Transverse colon (tissue), 4 donors: ENCODE data around the gene SNX15. TPM values are rescaled to one million over a fixed set of nuclear protein-coding genes. Genes with fewer than 3 reads are reported as not detected.
"Not testable (repeated sequence)": the region's sequence is repeated elsewhere in the genome, so short reads cannot be mapped to it uniquely, and the experiment has no call there.

Experiments used
- DNase-seq: peaks from one replicate; pipeline ENCODE4 v3.0.0-alpha.2; 2019
- H3K27ac ChIP-seq, 4 donors: fragments of 200-600 bp; sonication (generic); 2 replicates each; pipeline ENCODE4 v1.5.1; 2016 to 2018; ENCODE audit warnings: inconsistent platforms in 4 of 4
- H3K27me3 ChIP-seq: fragments of 200-600 bp; sonication (generic); 2 replicates; pipeline ENCODE4 v1.5.1; 2017; ENCODE audit warnings: inconsistent platforms
- H3K36me3 ChIP-seq, 4 donors: fragments of 200-600 bp; sonication (generic); 2 replicates each; pipeline ENCODE4 v1.5.1; 2017 to 2019; ENCODE audit warnings: inconsistent platforms in 4 of 4
- H3K4me1 ChIP-seq, 4 donors: fragments of 200-600 bp; sonication (generic); 2 replicates each; pipeline ENCODE4 v1.5.1; 2017 to 2020; ENCODE audit warnings: inconsistent platforms in 4 of 4
- H3K4me3 ChIP-seq, 4 donors: fragments of 200-600 bp; sonication (generic); 1 replicate in 1 of 4; 2 replicates in 3 of 4; pipeline versions ENCODE4 v1.5.1 to v1.6.1; 2017 to 2019; ENCODE audit warnings: inconsistent platforms in 4 of 4
- H3K9me3 ChIP-seq, 2 donors: fragments of 200-600 bp; sonication (generic); 2 replicates each; pipeline ENCODE4 v1.5.1; 2017 to 2019; ENCODE audit warnings: inconsistent platforms in 2 of 2
- CTCF ChIP-seq, 5 experiments: fragments of 200-600 bp in 3 of 5; fragments of 450-650 bp in 2 of 5; sonication (generic) in 3 of 5; IDR thresholded peaks; 1 replicate in 2 of 5; 2 replicates in 3 of 5; pipeline ENCODE4 v1.5.1; 2016 to 2017; ENCODE audit warnings: antibody characterized with exemption in 5 of 5, inconsistent platforms in 3 of 5, mild to moderate bottlenecking in 2 of 5, moderate library complexity in 1 of 5
- EP300 ChIP-seq: sonication (generic); formaldehyde crosslinking; IDR thresholded peaks from one replicate; pipeline ENCODE4 v1.6.1; 2017; ENCODE audit warnings: antibody characterized with exemption, low read depth
- POLR2A ChIP-seq: fragments of 450-650 bp; IDR thresholded peaks from one replicate; pipeline ENCODE4 v1.6.1; 2016; ENCODE audit warnings: antibody characterized with exemption, mild to moderate bottlenecking, moderate library complexity
- POLR2AphosphoS5 ChIP-seq, 3 donors: sonication (generic); formaldehyde crosslinking; IDR thresholded peaks; one replicate each; pipeline ENCODE4 v1.6.1; 2016; ENCODE audit warnings: antibody characterized with exemption in 3 of 3
- WGBS, 2 donors: methylation state at CpG; one replicate each; pipeline ENCODE4 v1.1.5; 2018; ENCODE audit warnings: low coverage in 1 of 2; 5-methylcytosine and 5-hydroxymethylcytosine counted together
- in situ Hi-C, 4 donors: fragments of 200-750 bp; cut with MboI; loops; one replicate each; pipeline versions ENCODE4 v1.15.0 to v1.15.1; 2017; ENCODE audit warnings: low sequenced_read_pairs in 3 of 4, low pct_ligation_motif_present in 1 of 4, low pct_unique_long_range_greater_than_20kb in 1 of 4
- intact Hi-C: fragments of 100-400 bp; cut with DNase I; formaldehyde crosslinking; loops from one replicate; pipeline ENCODE4 v1.15.1; 2023; ENCODE audit warnings: low total_unique reads
- total RNA-seq, 4 donors: library from RNA; depleted of rRNA; stranded (reverse); fragments of >200 nt; gene quantifications; one replicate each; pipeline ENCODE4 v1.1.0, GENCODE V29; 2016

The SNX15 gene
- total RNA-seq, 4 donors from 2014 or later, result 1.9 to 53.3 (median 35.9) TPM

- TF ChIP-seq CTCF (IDR thresholded peaks at IDR 0.05) (no peak), POLR2A (no peak), POLR2AphosphoS5 (IDR thresholded peaks at IDR 0.05) (no peak), EP300 (no peak)
- no peak for DNase-seq
- intact Hi-C loops (no loop called here), in situ Hi-C loops (no loop called here)
- WGBS, 2 donors, result 77% methylated on average over 3 of the region's 3 CpGs; no CpG with 5 or more reads in 1 of the 2 donors
- Histone ChIP-seq H3K27ac (no peak overlapping the region), H3K4me3 (no peak overlapping the region), H3K36me3 (no peaks in the 10 kb centered on the region), H3K27me3 (no peaks in the 10 kb centered on the region), H3K4me1 (no peaks in the 10 kb centered on the region), H3K9me3 (no peaks in the 10 kb centered on the region)
These were observed 6.2 kb upstream of the SNX15 start for GRCh38 chr11:65021003-65021402.

GRCh38 chr11:65021509-65021908 lies 5.7 kb upstream of the SNX15 start:
- Histone ChIP-seq H3K27ac (no peak overlapping the region), H3K9me3 (no peaks in the 10 kb centered on the region), H3K36me3 (no peaks in the 10 kb centered on the region), H3K4me1 (peaks cover 0 to under 1% (median 0%) of the 10 kb centered on the region in 4 donors), H3K4me3 (no peak overlapping the region), H3K27me3 (no peaks in the 10 kb centered on the region)
- 94% methylated on average over 9 of the region's 11 CpGs; no CpG with 5 or more reads in 1 of the 2 donors for WGBS, 2 donors
- TF ChIP-seq POLR2AphosphoS5 (IDR thresholded peaks at IDR 0.05), result no peak
- TF ChIP-seq POLR2A, result no peak
- TF ChIP-seq CTCF (IDR thresholded peaks at IDR 0.05), result no peak
- no peak for TF ChIP-seq EP300
- in situ Hi-C loops, result no loop called here
- intact Hi-C loops, result no loop called here
- DNase-seq, result no peak

- H3K27ac ChIP-seq, H3K9me3 ChIP-seq, DNase-seq, H3K27me3 ChIP-seq, intact Hi-C loops, H3K36me3 ChIP-seq, in situ Hi-C loops, H3K4me3 ChIP-seq: not testable (repeated sequence)
- WGBS, 2 donors, result 71 to 80% methylated on average over 7 to 8 of the region's 8 CpGs
- H3K4me1 ChIP-seq, result peaks cover 7 to 13% (median 10%) of the 10 kb centered on the region in 4 donors
These were observed 3.7 kb upstream of the SNX15 start for GRCh38 chr11:65023502-65023901.

- no peak for DNase-seq
- Histone ChIP-seq H3K4me3 (peak overlapping the region in 3 of 4 donors; percentile 40 to 61 (median 51)), H3K27me3 (no peaks in the 10 kb centered on the region), H3K4me1 (peaks cover 12 to 27% (median 19%) of the 10 kb centered on the region in 4 donors), H3K9me3 (no peaks in the 10 kb centered on the region), H3K36me3 (peaks cover 0 to 1% (median 0%) of the 10 kb centered on the region in 4 donors), H3K27ac (peak overlapping the region; percentile 87 to 96 (median 90))
- intact Hi-C loops (loop anchor here (5.0 kb wide), 1 partner anchor 90 kb away; the partner anchor contains the start of gene ZNHIT2), in situ Hi-C loops (no loop called here)
- no peak for TF ChIP-seq POLR2A
- no peak for TF ChIP-seq EP300
- TF ChIP-seq POLR2AphosphoS5 (IDR thresholded peaks at IDR 0.05), result no peak
- no peak for TF ChIP-seq CTCF (IDR thresholded peaks at IDR 0.05)
- 65% methylated on average over 10 of the region's 10 CpGs; no CpG with 5 or more reads in 1 of the 2 donors for WGBS, 2 donors
These were observed 429 bp upstream of the SNX15 start for GRCh38 chr11:65026810-65027209.

GRCh38 chr11:65032216-65032615 lies 5.0 kb downstream of the SNX15 start:
- WGBS, 2 donors, result 79% methylated on average over 13 of the region's 13 CpGs; no CpG with 5 or more reads in 1 of the 2 donors
- in situ Hi-C loops (no loop called here), intact Hi-C loops (no loop called here)
- H3K4me3 ChIP-seq, result no peak overlapping the region
- peaks cover 12 to 20% (median 14%) of the 10 kb centered on the region in 4 donors for H3K4me1 ChIP-seq
- TF ChIP-seq POLR2A (no peak), POLR2AphosphoS5 (IDR thresholded peaks at IDR 0.05) (no peak), CTCF (IDR thresholded peaks at IDR 0.05) (no peak), EP300 (no peak)
- H3K36me3 ChIP-seq, result peaks cover 0 to 39% (median 11%) of the 10 kb centered on the region in 4 donors
- DNase-seq, result no peak
- H3K9me3 ChIP-seq, result no peaks in the 10 kb centered on the region
- H3K27ac ChIP-seq, result no peak overlapping the region
- no peaks in the 10 kb centered on the region for H3K27me3 ChIP-seq
